GM23338 (cell line): ENCODE measurements around the gene CDC14A. TPM values are rescaled to one million over a fixed set of nuclear protein-coding genes. Genes with fewer than 3 reads are reported as not detected.

Source experiments
- ATAC-seq: fragments of 200-7000 bp; cut with Tn5 transposase; 3 replicates; pipeline ENCODE4 v1.9.1; 2020
- DNase-seq: peaks from one replicate; pipeline ENCODE4 v3.0.0-alpha.2; 2015; ENCODE audit warnings: low spot score
- H2AFZ ChIP-seq: fragments of 200-600 bp; sonication (generic); 2 replicates; pipeline ENCODE4 v1.8.0; 2016; ENCODE audit warnings: antibody characterized with exemption, mild to moderate bottlenecking, moderate library complexity
- H3F3A ChIP-seq: fragments of 200-600 bp; sonication (generic); replicated peaks from 2 replicates; pipeline ENCODE4 v1.8.0; 2017; ENCODE audit warnings: antibody characterized with exemption, mixed run types, low read depth
- H3K27ac ChIP-seq: fragments of 200-600 bp; sonication (generic); 2 replicates; pipeline ENCODE4 v1.6.1; 2016; ENCODE audit warnings: low read depth
- H3K27me3 ChIP-seq: fragments of 200-600 bp; sonication (generic); 2 replicates; pipeline ENCODE4 v1.8.0; 2016; ENCODE audit warnings: mild to moderate bottlenecking, mixed run types, moderate library complexity; ENCODE audit not compliant: insufficient read depth
- H3K36me3 ChIP-seq: fragments of 200-600 bp; sonication (generic); 2 replicates; pipeline ENCODE4 v1.8.0; 2016; ENCODE audit warnings: mild to moderate bottlenecking; ENCODE audit not compliant: insufficient read depth
- H3K4me1 ChIP-seq: fragments of 200-600 bp; sonication (generic); 2 replicates; pipeline ENCODE4 v1.8.0; 2016; ENCODE audit warnings: mild to moderate bottlenecking, moderate library complexity; ENCODE audit not compliant: insufficient read depth
- H3K4me2 ChIP-seq: fragments of 200-600 bp; sonication (generic); 2 replicates; pipeline ENCODE4 v1.7.1; 2017; ENCODE audit warnings: mixed run types
- H3K4me3 ChIP-seq: fragments of 200-600 bp; sonication (generic); 2 replicates; pipeline ENCODE4 v1.6.1; 2016; ENCODE audit warnings: mixed run types
- H3K79me2 ChIP-seq: fragments of 200-600 bp; sonication (generic); replicated peaks from 2 replicates; pipeline ENCODE4 v1.8.0; 2017; ENCODE audit warnings: mild to moderate bottlenecking; ENCODE audit not compliant: insufficient read depth
- H3K9me2 ChIP-seq: fragments of 200-600 bp; sonication (generic); 2 replicates; pipeline ENCODE4 v1.8.0; 2017; ENCODE audit not compliant: insufficient read depth
- H4K20me1 ChIP-seq: fragments of 200-600 bp; sonication (generic); replicated peaks from 2 replicates; pipeline ENCODE4 v1.8.0; 2017; ENCODE audit warnings: mild to moderate bottlenecking; ENCODE audit not compliant: insufficient read depth
- H3K27ac Mint-ChIP-seq: 2 replicates; pipeline ENCODE4 v1.8.0; 2020; ENCODE audit warnings: inconsistent platforms, mild to moderate bottlenecking, moderate library complexity, mixed read lengths
- H3K27me3 Mint-ChIP-seq: 3 replicates; pipeline ENCODE4 v1.8.0; 2022; ENCODE audit warnings: low read depth, mild to moderate bottlenecking, moderate library complexity, mixed read lengths, inconsistent platforms; ENCODE audit not compliant: insufficient read depth, poor library complexity
- H3K36me3 Mint-ChIP-seq: 3 replicates; pipeline ENCODE4 v1.8.0; 2021; ENCODE audit warnings: low read depth, mild to moderate bottlenecking, inconsistent platforms, moderate library complexity, mixed read lengths
- H3K4me1 Mint-ChIP-seq: 3 replicates; pipeline ENCODE4 v1.8.0; 2020; ENCODE audit warnings: mild to moderate bottlenecking, inconsistent platforms, mixed read lengths
- H3K4me3 Mint-ChIP-seq: 3 replicates; pipeline ENCODE4 v1.8.0; 2021; ENCODE audit warnings: moderate library complexity, mild to moderate bottlenecking, inconsistent platforms, mixed read lengths
- H3K9me3 Mint-ChIP-seq: 3 replicates; pipeline ENCODE4 v1.8.0; 2020; ENCODE audit warnings: moderate library complexity, mild to moderate bottlenecking, inconsistent platforms, mixed read lengths
- CREB1 ChIP-seq: fragments of 250-450 bp; sonication (Bioruptor Pico); IDR thresholded peaks from 2 replicates; pipeline ENCODE4 v1.5.0; 2020; ENCODE audit warnings: low read depth, mild to moderate bottlenecking, moderate library complexity
- CTCF ChIP-seq, 2 experiments: fragments of 200-600 bp in 1 of 2; sonication (generic) in 1 of 2; conservative IDR thresholded peaks; 2 replicates each; pipeline versions ENCODE4 v1.5.1 to v1.6.1; 2016 to 2017; ENCODE audit warnings: antibody characterized with exemption in 2 of 2, low read depth in 2 of 2, mild to moderate bottlenecking in 2 of 2, moderate library complexity in 1 of 2
- ETS1 ChIP-seq: IDR thresholded peaks from 2 replicates; pipeline ENCODE4 v1.6.1; 2016; ENCODE audit warnings: antibody characterized with exemption
- EZH2 ChIP-seq: fragments of 200-600 bp; sonication (generic); IDR thresholded peaks from one replicate; pipeline ENCODE4 v1.8.0; 2017; ENCODE audit warnings: antibody characterized with exemption, mild to moderate bottlenecking, low read depth; ENCODE audit not compliant: unreplicated experiment
- EZH2phosphoT487 ChIP-seq: fragments of 200-600 bp; sonication (generic); IDR thresholded peaks from one replicate; pipeline ENCODE4 v1.8.1; 2018; ENCODE audit warnings: antibody characterized with exemption; ENCODE audit not compliant: unreplicated experiment
- JUNB ChIP-seq: IDR thresholded peaks from one replicate; pipeline ENCODE4 v1.6.1; 2016; ENCODE audit warnings: antibody characterized with exemption; ENCODE audit not compliant: unreplicated experiment
- NANOG ChIP-seq: IDR thresholded peaks from 2 replicates; pipeline ENCODE4 v1.6.1; 2016; ENCODE audit warnings: antibody characterized with exemption, borderline replicate concordance
- POLR2AphosphoS5 ChIP-seq: IDR thresholded peaks from 2 replicates; pipeline ENCODE4 v1.6.1; 2016; ENCODE audit warnings: antibody characterized with exemption, low read depth
- REST ChIP-seq: IDR thresholded peaks from one replicate; pipeline ENCODE4 v1.6.1; 2018; ENCODE audit warnings: antibody characterized with exemption; ENCODE audit not compliant: unreplicated experiment
- STAT1 ChIP-seq: IDR thresholded peaks from one replicate; pipeline ENCODE4 v1.6.1; 2016; ENCODE audit warnings: antibody characterized with exemption; ENCODE audit not compliant: unreplicated experiment
- ZNF114 ChIP-seq: fragments of 250-450 bp; sonication (Bioruptor Pico); IDR thresholded peaks from 2 replicates; pipeline ENCODE4 v1.5.0; 2020; ENCODE audit warnings: mild to moderate bottlenecking, moderate library complexity
- ZNF331 ChIP-seq: fragments of 250-450 bp; sonication (Bioruptor Pico); IDR thresholded peaks from 2 replicates; pipeline ENCODE4 v1.5.0; 2020; ENCODE audit warnings: low read depth, mild to moderate bottlenecking, moderate library complexity
- ZNF462 ChIP-seq: fragments of 250-450 bp; sonication (Bioruptor Pico); IDR thresholded peaks from 2 replicates; pipeline ENCODE4 v1.5.0; 2020; ENCODE audit warnings: mild to moderate bottlenecking, moderate library complexity
- polyA plus RNA-seq: library from polyadenylated mRNA; unstranded; fragments of >200 nt; fragmentation: Nextera tagmentation; extraction: Ambion mirVana; gene quantifications from 2 replicates; pipeline ENCODE4 v1.2.1, GENCODE V29; 2016
- total RNA-seq: library from RNA; depleted of rRNA; stranded (reverse); fragments of >200 nt; shearing (Covaris generic); gene quantifications from 2 replicates; pipeline ENCODE4 v1.2.3, GENCODE V29; 2014

CDC14A gene
- total and polyA plus RNA-seq, 2 experiments from 2014 or later, result 11.1 to 20.8 TPM

GRCh38 chr1:100304227-100304626, 48.1 kb upstream of the CDC14A start:
- no peaks in the 10 kb centered on the region for H4K20me1 ChIP-seq
- no peaks in the 10 kb centered on the region for H3F3A ChIP-seq
- DNase-seq (no peak), ATAC-seq (no peak)
- Mint-ChIP-seq H3K4me3 (no peak overlapping the region), H3K4me1 (peaks cover 13% of the 10 kb centered on the region), H3K9me3 (peaks cover 3% of the 10 kb centered on the region; the same call in 1 of the 3 replicates), H3K27ac (no peak overlapping the region), H3K36me3 (peaks cover 3% of the 10 kb centered on the region; the same call in 2 of the 3 replicates), H3K27me3 (no peaks in the 10 kb centered on the region)
- H3K79me2 ChIP-seq, result no peaks in the 10 kb centered on the region
- no peaks in the 10 kb centered on the region for H3K9me2 ChIP-seq
- H3K27me3 ChIP-seq, result no peaks in the 10 kb centered on the region
- H2AFZ ChIP-seq, result no peak overlapping the region
- no peak overlapping the region for H3K4me2 ChIP-seq
- peaks cover 16% of the 10 kb centered on the region for H3K4me1 ChIP-seq
- no peak for TF ChIP-seq ZNF331 (CRISPR knock-in tag)
- no peak for TF ChIP-seq POLR2AphosphoS5
- no peak for TF ChIP-seq CREB1 (CRISPR knock-in tag)
- no peak for TF ChIP-seq ZNF114 (CRISPR knock-in tag)
- no peak for TF ChIP-seq JUNB
- TF ChIP-seq NANOG, result no peak
- TF ChIP-seq STAT1, result no peak
- no peak for TF ChIP-seq EZH2phosphoT487
- no peak for TF ChIP-seq ETS1
- TF ChIP-seq ZNF462, result no peak
- TF ChIP-seq EZH2, result no peak
- TF ChIP-seq CTCF (conservative IDR thresholded peaks at IDR 0.05; ENCODE audit: low read depth in 2 of 2), result no peak
- no peak for TF ChIP-seq REST
- no peak overlapping the region for H3K27ac ChIP-seq
- no peak overlapping the region for H3K4me3 ChIP-seq
- H3K36me3 ChIP-seq, result no peaks in the 10 kb centered on the region
